ENCODE results near the gene KIFC3.

GRCh38 chr16:57722651-57723050 lies 79.6 kb downstream of the KIFC3 start:
- no peak for TF ChIP-seq RNF2 (IDR thresholded peaks at IDR 0.05; ENCODE audit: borderline replicate concordance, low read depth, low read length, missing control alignments, poor library complexity, severe bottlenecking)
- no peak for TF ChIP-seq CTCF (IDR thresholded peaks at IDR 0.05; ENCODE audit: control extremely low read depth in 1 of 3, insufficient read depth in 1 of 3, low read depth in 1 of 3, low read length in 3 of 3)
- TF ChIP-seq YY1 (IDR thresholded peaks at IDR 0.05; ENCODE audit: low read depth, low read length) = no peak
- no peak for TF ChIP-seq POLR2AphosphoS5 (IDR thresholded peaks at IDR 0.05; ENCODE audit: low read depth, low read length)
- TF ChIP-seq TAF1 (IDR thresholded peaks at IDR 0.05; ENCODE audit: low read depth, low read length) = no peak
- no peak for TF ChIP-seq SUZ12 (IDR thresholded peaks at IDR 0.05; ENCODE audit: low read length)
